ENCODE results near the gene RELN.

RELN gene

DNA sequence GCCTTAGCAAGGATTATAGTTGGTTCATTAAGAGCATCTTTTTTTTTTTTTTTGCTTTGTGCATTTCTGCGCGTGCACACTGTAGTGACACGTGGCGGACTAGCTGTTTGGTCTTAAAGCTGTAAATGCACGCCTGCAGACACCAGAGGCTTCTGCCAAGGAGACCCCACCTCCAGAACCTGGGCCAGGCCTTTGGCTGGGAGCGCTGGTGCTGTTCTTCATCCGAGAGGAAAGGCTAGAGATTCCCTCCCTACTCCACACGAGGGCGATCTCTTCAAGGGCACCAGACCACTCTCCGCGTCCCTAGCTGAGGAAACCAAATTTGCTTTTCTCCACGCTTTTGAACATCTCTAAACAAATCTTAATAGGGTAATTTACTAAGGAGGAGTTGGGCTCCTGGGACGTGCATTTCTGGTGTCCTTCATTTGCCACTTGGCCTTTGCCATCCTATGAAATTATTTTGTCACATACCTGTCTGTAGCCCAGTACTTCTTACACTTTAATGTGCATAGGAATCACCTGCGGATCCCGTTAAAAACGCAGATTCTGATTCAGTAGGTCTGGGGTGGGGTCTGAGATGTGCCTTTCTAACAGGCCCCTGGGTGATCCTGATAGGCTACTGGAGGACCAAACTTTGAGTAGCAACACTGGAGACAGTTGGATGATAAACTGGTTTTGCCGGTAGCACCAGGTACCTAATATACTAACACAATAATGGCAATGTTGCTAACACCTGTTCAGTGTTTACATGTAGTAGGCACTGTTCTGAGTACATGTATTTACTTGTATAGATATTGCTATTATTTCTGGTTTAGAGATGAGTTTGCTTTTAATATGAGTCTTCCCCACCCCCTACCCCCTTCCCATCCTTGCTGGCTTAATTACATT, 542.1 kb downstream of the RELN start:
- H3K27ac ChIP-seq: no peak overlapping the region
- DNase-seq (ENCODE audit: low read depth, low spot score): no peak

DNA sequence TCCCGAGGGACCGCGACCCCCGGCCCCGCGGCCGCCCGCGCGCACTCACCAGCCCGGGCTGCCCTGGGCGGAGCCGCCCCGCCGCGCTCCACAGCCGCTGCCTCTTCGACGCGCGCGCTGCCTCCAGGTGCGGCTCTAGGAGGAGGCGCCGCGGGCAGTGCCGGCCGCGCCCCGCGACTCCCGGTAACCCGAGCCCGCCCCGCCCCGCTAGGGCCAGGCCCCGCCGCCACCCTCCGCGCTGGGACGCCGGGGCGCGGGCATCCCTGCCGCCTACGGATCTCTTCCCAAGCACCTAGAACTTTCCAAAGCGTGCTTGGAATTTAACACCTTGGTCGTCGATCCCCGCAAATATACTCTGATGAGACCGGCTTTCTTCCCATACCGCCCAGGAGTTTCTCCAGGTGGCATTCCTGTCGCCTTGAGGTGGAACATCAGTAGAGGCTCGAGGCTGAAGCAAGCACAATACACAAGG, 543.4 kb downstream of the RELN start, which contains the start of gene SLC26A5:
Gene SLC26A5 (minus strand): TSS at position 159 of the 472 bp plus-strand sequence. CDS start 24,693 bp downstream, outside the sequence.
- DNase-seq (ENCODE audit: low read depth, low spot score): no peak
- H3K27ac ChIP-seq: no peak within 1 kb of the TSS

- no peak for DNase-seq (ENCODE audit: low read depth, low spot score)
- H3K27ac ChIP-seq: no peak overlapping the region
These were observed 544.0 kb downstream of the RELN start for GRCh38 chr7:103445228-103446048.

- H3K27ac ChIP-seq: no peak overlapping the region
- no peak for DNase-seq (ENCODE audit: low read depth, low spot score)
These were observed 549.8 kb downstream of the RELN start for GRCh38 chr7:103439661-103440060.

GRCh38 chr7:103437623-103438022, 551.8 kb downstream of the RELN start:
- no peak for DNase-seq (ENCODE audit: low read depth, low spot score)
- H3K27ac ChIP-seq: no peak overlapping the region

- DNase-seq (ENCODE audit: low read depth, low spot score): no peak
- H3K27ac ChIP-seq: no peak overlapping the region
These were observed 556.7 kb downstream of the RELN start for GRCh38 chr7:103432712-103433111.

DNA sequence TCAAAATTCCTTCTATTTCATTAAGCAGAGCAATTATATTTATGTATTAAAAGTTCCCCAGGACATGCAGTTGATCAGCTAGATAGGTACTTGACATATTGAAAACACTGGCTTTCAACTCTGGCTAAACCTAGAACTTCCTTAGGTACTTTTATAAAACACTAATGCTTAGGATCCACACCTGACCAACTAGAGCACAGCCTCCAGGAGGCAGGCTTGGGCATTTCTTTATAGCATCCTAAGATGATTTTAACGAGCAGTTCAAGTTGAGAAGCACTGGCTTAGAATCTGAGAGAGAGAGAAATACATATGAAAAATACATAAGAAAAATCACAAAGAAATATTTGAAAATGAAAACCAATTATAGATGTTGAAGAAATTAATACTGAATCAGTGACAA, 564.3 kb downstream of the RELN start:
- H3K27ac ChIP-seq: no peak overlapping the region
- no peak for DNase-seq (ENCODE audit: low read depth, low spot score)

- DNase-seq (ENCODE audit: low read depth, low spot score): no peak
- H3K27ac ChIP-seq: no peak overlapping the region
These were observed 565.8 kb downstream of the RELN start for GRCh38 chr7:103423467-103424179.

Data from epithelial cell of prostate (primary cell).